Liver (tissue), 9 donors: Measurements from ENCODE around the gene GJD3. TPM values are rescaled to one million over a fixed set of nuclear protein-coding genes. Genes with fewer than 3 reads are reported as not detected.

ENCODE experiments used
- DNase-seq: peaks from one replicate; pipeline ENCODE4 v3.0.0-alpha.2; 2017; ENCODE audit warnings: low spot score
- H3K27ac ChIP-seq, 2 donors: one replicate each; pipeline ENCODE4 v1.7.0; 2013; ENCODE audit warnings: inconsistent platforms in 2 of 2, low read length in 2 of 2, control low read depth in 1 of 2, low read depth in 1 of 2, mild to moderate bottlenecking in 1 of 2
- H3K27me3 ChIP-seq, 4 donors: one replicate each; pipeline versions ENCODE4 v1.6.1 to v1.7.0; 2013; ENCODE audit warnings: low read length in 3 of 4, inconsistent platforms in 1 of 4, mild to moderate bottlenecking in 1 of 4, moderate library complexity in 1 of 4; ENCODE audit not compliant: control insufficient read depth in 4 of 4, insufficient read depth in 4 of 4
- H3K36me3 ChIP-seq, 4 donors: one replicate each; pipeline versions ENCODE4 v1.6.1 to v1.7.0; 2013; ENCODE audit warnings: low read length in 3 of 4, mild to moderate bottlenecking in 3 of 4, low read depth in 1 of 4, moderate library complexity in 1 of 4; ENCODE audit not compliant: control insufficient read depth in 4 of 4, insufficient read depth in 3 of 4
- H3K4me1 ChIP-seq, 4 donors: one replicate each; pipeline versions ENCODE4 v1.6.1 to v1.7.0; 2013; ENCODE audit warnings: low read length in 3 of 4, mild to moderate bottlenecking in 3 of 4, moderate library complexity in 1 of 4; ENCODE audit not compliant: control insufficient read depth in 4 of 4, insufficient read depth in 4 of 4
- H3K4me3 ChIP-seq, 3 donors: one replicate each; pipeline versions ENCODE4 v1.6.1 to v1.7.0; 2013; ENCODE audit warnings: low read length in 3 of 3, control low read depth in 1 of 3, low read depth in 1 of 3, mild to moderate bottlenecking in 1 of 3
- H3K9ac ChIP-seq, 2 donors: one replicate each; pipeline ENCODE4 v1.7.0; 2013; ENCODE audit warnings: low read length in 2 of 2, mild to moderate bottlenecking in 2 of 2, moderate library complexity in 2 of 2, control low read depth in 1 of 2, low read depth in 1 of 2
- H3K9me3 ChIP-seq, 4 donors: one replicate each; pipeline versions ENCODE4 v1.6.1 to v1.7.0; 2013; ENCODE audit warnings: low read length in 3 of 4; ENCODE audit not compliant: control insufficient read depth in 4 of 4
- EGR1 ChIP-seq, 2 donors: IDR thresholded peaks; 2 replicates each; pipeline ENCODE4 v1.6.1; 2016 to 2018; ENCODE audit warnings: antibody characterized with exemption in 2 of 2, low read depth in 2 of 2
- FOXA1 ChIP-seq: IDR thresholded peaks from 2 replicates; pipeline ENCODE4 v1.6.1; 2016; ENCODE audit warnings: antibody characterized with exemption
- GABPA ChIP-seq, 2 donors: IDR thresholded peaks in 1 of 2; conservative IDR thresholded peaks in 1 of 2; 2 replicates each; pipeline ENCODE4 v1.6.1; 2016; ENCODE audit warnings: antibody characterized with exemption in 2 of 2, mild to moderate bottlenecking in 1 of 2, moderate library complexity in 1 of 2
- HNF4A ChIP-seq, 2 donors: conservative IDR thresholded peaks; 2 replicates each; pipeline ENCODE4 v1.6.1; 2016; ENCODE audit warnings: antibody characterized with exemption in 2 of 2, mild to moderate bottlenecking in 2 of 2
- HNF4G ChIP-seq: IDR thresholded peaks from 2 replicates; pipeline ENCODE4 v1.6.1; 2016; ENCODE audit warnings: antibody characterized with exemption
- JUND ChIP-seq, 2 donors: IDR thresholded peaks; 2 replicates each; pipeline ENCODE4 v1.6.1; 2016; ENCODE audit warnings: antibody characterized with exemption in 2 of 2
- NR2F2 ChIP-seq: IDR thresholded peaks from 2 replicates; pipeline ENCODE4 v1.6.1; 2016; ENCODE audit warnings: antibody characterized with exemption
- RAD21 ChIP-seq, 2 donors: IDR thresholded peaks; 2 replicates each; pipeline ENCODE4 v1.6.1; 2016; ENCODE audit warnings: antibody characterized with exemption in 2 of 2, mild to moderate bottlenecking in 2 of 2
- RXRA ChIP-seq, 2 donors: IDR thresholded peaks; 2 replicates each; pipeline ENCODE4 v1.6.1; 2017 to 2018; ENCODE audit warnings: antibody characterized with exemption in 2 of 2, mild to moderate bottlenecking in 1 of 2
- SP1 ChIP-seq: IDR thresholded peaks from 2 replicates; pipeline ENCODE4 v1.6.1; 2018; ENCODE audit warnings: antibody characterized with exemption, mild to moderate bottlenecking
- TAF1 ChIP-seq: conservative IDR thresholded peaks from 2 replicates; pipeline ENCODE4 v1.6.1; 2016; ENCODE audit warnings: antibody characterized with exemption, mild to moderate bottlenecking
- YY1 ChIP-seq: IDR thresholded peaks from 2 replicates; pipeline ENCODE4 v1.6.1; 2016; ENCODE audit warnings: antibody characterized with exemption, mild to moderate bottlenecking
- WGBS: extraction: QIAGEN DNeasy Blood & Tissue Kit; methylation state at CpG from one replicate; pipeline ENCODE4 v1.1.7; 2013; 5-methylcytosine and 5-hydroxymethylcytosine counted together
- polyA plus RNA-seq, 2 donors: library from polyadenylated mRNA; stranded (reverse) in 1 of 2; unstranded in 1 of 2; fragments of 200-250 nt in 1 of 2; fragments of >200 nt in 1 of 2; fragmentation: Nextera tagmentation in 1 of 2; extraction: Ambion mirVana in 1 of 2; gene quantifications; one replicate each; pipeline versions ENCODE4 v1.2.1 to v1.2.3, GENCODE V29; 2013 to 2015
- total RNA-seq, 2 donors: library from RNA; depleted of rRNA; stranded (reverse); fragments of >200 nt; gene quantifications; one replicate each; pipeline ENCODE4 v1.2.3, GENCODE V29; 2014
- TF ChIP-seq, protein P1 (sequence below): IDR thresholded peaks from 2 replicates; pipeline ENCODE4 v1.6.1; 2016; ENCODE audit warnings: antibody characterized with exemption
- TF ChIP-seq, protein P2 (sequence below): IDR thresholded peaks from 2 replicates; pipeline ENCODE4 v1.6.1; 2016; ENCODE audit warnings: antibody characterized with exemption, mild to moderate bottlenecking
- TF ChIP-seq, protein P3 (sequence below): IDR thresholded peaks from 2 replicates; pipeline ENCODE4 v1.6.1; 2016; ENCODE audit warnings: antibody characterized with exemption
- donor health status: healthy.
- donor health status: healthy.
- donor health status: healthy.
- donor health status: healthy.
- donor health status: healthy.

GJD3 gene
- total and polyA plus RNA-seq, 4 donors, result 0.47 to 0.59 (median 0.48) TPM; not detected in 1

DNA sequence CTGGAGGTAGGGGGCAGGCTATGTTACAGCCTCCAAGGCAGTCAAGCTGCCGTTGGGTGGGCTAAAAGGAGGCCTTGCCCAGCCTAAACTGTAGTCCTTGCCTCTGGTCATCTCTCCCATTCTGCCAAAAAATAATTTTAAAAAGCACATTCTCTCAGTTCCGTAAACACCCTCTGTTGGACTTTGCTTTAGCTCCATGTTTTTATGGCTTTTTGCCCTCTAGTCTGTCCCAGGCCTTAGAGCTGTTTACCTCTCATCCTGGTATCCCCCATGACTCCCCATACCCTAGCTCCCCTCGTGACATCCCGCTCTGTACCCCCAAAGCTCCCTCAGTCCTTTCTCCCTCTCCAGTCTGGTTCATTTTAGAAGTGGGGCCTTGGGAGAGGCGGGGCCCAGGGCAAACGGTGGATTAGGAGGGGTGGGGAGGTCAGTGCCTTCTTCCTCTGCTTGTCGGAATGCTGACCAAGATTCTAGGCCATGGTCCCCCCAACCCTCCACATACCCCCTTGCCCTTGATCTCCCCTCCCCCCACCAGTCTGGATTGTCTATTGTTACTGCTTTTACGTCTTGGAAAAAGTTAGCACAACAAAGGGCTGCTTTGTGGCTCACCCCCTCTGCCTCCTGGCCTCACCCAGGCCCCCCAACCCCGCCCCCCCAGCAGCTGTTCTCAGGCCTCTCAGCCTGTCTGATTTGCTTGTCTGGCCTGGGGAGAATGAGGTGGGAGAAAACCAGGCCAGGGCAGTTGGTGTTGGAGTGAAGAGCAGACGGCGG is 18.4 kb downstream of the GJD3 start:
- Histone ChIP-seq H3K9ac (peak overlapping the region; percentile 25 to 43), H3K4me1 (peaks cover 45 to 84% (median 78%) of the 10 kb centered on the region in 4 donors), H3K4me3 (peak overlapping the region; percentile 49 to 89 (median 83)), H3K27me3 (no peaks in the 10 kb centered on the region), H3K36me3 (peaks cover 0 to 4% (median 2%) of the 10 kb centered on the region in 4 donors), H3K27ac (peak overlapping the region; percentile 97 to 99), H3K9me3 (no peaks in the 10 kb centered on the region)
- WGBS, result 23% methylated on average over 11 of the region's 11 CpGs
- DNase-seq, result no peak
- peak; percentile 64 for TF ChIP-seq HNF4G
- TF ChIP-seq, protein P1, sequence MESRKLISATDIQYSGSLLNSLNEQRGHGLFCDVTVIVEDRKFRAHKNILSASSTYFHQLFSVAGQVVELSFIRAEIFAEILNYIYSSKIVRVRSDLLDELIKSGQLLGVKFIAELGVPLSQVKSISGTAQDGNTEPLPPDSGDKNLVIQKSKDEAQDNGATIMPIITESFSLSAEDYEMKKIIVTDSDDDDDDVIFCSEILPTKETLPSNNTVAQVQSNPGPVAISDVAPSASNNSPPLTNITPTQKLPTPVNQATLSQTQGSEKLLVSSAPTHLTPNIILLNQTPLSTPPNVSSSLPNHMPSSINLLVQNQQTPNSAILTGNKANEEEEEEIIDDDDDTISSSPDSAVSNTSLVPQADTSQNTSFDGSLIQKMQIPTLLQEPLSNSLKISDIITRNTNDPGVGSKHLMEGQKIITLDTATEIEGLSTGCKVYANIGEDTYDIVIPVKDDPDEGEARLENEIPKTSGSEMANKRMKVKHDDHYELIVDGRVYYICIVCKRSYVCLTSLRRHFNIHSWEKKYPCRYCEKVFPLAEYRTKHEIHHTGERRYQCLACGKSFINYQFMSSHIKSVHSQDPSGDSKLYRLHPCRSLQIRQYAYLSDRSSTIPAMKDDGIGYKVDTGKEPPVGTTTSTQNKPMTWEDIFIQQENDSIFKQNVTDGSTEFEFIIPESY, result peak; percentile 1
- TF ChIP-seq EGR1 (IDR thresholded peaks at IDR 0.05; ENCODE audit: low read depth in 2 of 2), result no peak
- peak; percentile 62 to 90 for TF ChIP-seq HNF4A (conservative IDR thresholded peaks at IDR 0.05)
- TF ChIP-seq GABPA (IDR thresholded peaks at IDR 0.05 in 1 of 2, conservative IDR thresholded peaks at IDR 0.05 in 1 of 2), result no peak
- TF ChIP-seq RXRA (IDR thresholded peaks at IDR 0.05), result peak in 1 of 2 donors; percentile 2
- TF ChIP-seq YY1, result peak; percentile 17

GRCh38 chr17:40345161-40345993 is 19.2 kb downstream of the GJD3 start:
- H3K4me1 ChIP-seq, result peaks cover 38 to 83% (median 78%) of the 10 kb centered on the region in 4 donors
- DNase-seq, result peak; percentile 54
- H3K9ac ChIP-seq, result peak overlapping the region; percentile 43 to 89

GRCh38 chr17:40344421-40345160 is 19.9 kb downstream of the GJD3 start:
- Histone ChIP-seq H3K9me3 (no peaks in the 10 kb centered on the region), H3K9ac (peak overlapping the region; percentile 63 to 89), H3K36me3 (peaks cover 0 to under 1% (median 0%) of the 10 kb centered on the region in 4 donors), H3K4me1 (peaks cover 32 to 83% (median 74%) of the 10 kb centered on the region in 4 donors), H3K27me3 (no peaks in the 10 kb centered on the region), H3K27ac (peak overlapping the region; percentile 97 to 99), H3K4me3 (peak overlapping the region; percentile 83 to 95 (median 89))
- DNase-seq, result no peak
- 20% methylated on average over 7 of the region's 7 CpGs for WGBS
- TF ChIP-seq SP1 (no peak), FOXA1 (no peak), GABPA (IDR thresholded peaks at IDR 0.05 in 1 of 2, conservative IDR thresholded peaks at IDR 0.05 in 1 of 2) (no peak), RAD21 (IDR thresholded peaks at IDR 0.05) (no peak), YY1 (no peak), NR2F2 (no peak), TAF1 (no peak), RXRA (IDR thresholded peaks at IDR 0.05) (no peak), HNF4A (conservative IDR thresholded peaks at IDR 0.05) (no peak)
- TF ChIP-seq, protein P2, sequence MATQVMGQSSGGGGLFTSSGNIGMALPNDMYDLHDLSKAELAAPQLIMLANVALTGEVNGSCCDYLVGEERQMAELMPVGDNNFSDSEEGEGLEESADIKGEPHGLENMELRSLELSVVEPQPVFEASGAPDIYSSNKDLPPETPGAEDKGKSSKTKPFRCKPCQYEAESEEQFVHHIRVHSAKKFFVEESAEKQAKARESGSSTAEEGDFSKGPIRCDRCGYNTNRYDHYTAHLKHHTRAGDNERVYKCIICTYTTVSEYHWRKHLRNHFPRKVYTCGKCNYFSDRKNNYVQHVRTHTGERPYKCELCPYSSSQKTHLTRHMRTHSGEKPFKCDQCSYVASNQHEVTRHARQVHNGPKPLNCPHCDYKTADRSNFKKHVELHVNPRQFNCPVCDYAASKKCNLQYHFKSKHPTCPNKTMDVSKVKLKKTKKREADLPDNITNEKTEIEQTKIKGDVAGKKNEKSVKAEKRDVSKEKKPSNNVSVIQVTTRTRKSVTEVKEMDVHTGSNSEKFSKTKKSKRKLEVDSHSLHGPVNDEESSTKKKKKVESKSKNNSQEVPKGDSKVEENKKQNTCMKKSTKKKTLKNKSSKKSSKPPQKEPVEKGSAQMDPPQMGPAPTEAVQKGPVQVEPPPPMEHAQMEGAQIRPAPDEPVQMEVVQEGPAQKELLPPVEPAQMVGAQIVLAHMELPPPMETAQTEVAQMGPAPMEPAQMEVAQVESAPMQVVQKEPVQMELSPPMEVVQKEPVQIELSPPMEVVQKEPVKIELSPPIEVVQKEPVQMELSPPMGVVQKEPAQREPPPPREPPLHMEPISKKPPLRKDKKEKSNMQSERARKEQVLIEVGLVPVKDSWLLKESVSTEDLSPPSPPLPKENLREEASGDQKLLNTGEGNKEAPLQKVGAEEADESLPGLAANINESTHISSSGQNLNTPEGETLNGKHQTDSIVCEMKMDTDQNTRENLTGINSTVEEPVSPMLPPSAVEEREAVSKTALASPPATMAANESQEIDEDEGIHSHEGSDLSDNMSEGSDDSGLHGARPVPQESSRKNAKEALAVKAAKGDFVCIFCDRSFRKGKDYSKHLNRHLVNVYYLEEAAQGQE, result no peak
- TF ChIP-seq, protein P3, sequence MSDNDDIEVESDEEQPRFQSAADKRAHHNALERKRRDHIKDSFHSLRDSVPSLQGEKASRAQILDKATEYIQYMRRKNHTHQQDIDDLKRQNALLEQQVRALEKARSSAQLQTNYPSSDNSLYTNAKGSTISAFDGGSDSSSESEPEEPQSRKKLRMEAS, result no peak

More at GRCh38 chr17:40345161-40345993, 19.2 kb downstream of the GJD3 start:
- Histone ChIP-seq H3K36me3 (peaks cover 0 to 4% (median 2%) of the 10 kb centered on the region in 4 donors), H3K4me3 (peak overlapping the region; percentile 83 to 95 (median 89)), H3K9me3 (no peaks in the 10 kb centered on the region), H3K27me3 (no peaks in the 10 kb centered on the region), H3K27ac (peak overlapping the region; percentile 97 to 99)
- 3% methylated on average over 45 of the region's 45 CpGs for WGBS
- TF ChIP-seq HNF4A (conservative IDR thresholded peaks at IDR 0.05), result peak in 1 of 2 donors; percentile 80
- peak; percentile 20 to 71 for TF ChIP-seq JUND (IDR thresholded peaks at IDR 0.05)
- peak in 1 of 2 donors; percentile 23 for TF ChIP-seq RAD21 (IDR thresholded peaks at IDR 0.05)
- TF ChIP-seq GABPA (IDR thresholded peaks at IDR 0.05 in 1 of 2, conservative IDR thresholded peaks at IDR 0.05 in 1 of 2), result no peak
- TF ChIP-seq HNF4G, result no peak
- peak; percentile 37 to 74 for TF ChIP-seq RXRA (IDR thresholded peaks at IDR 0.05)
- peak; percentile 42 for TF ChIP-seq NR2F2
- peak; percentile 67 for TF ChIP-seq YY1
